ENCODE data around the gene CLK4. TPM values are rescaled to one million over a fixed set of nuclear protein-coding genes. Genes with fewer than 3 reads are reported as not detected.

The CLK4 gene
- total RNA-seq, 1 experiment from 2014 or later = 27.7 TPM

- no peaks in the 10 kb centered on the region for H3K36me3 ChIP-seq (ENCODE audit: insufficient read depth, low read length)
- H3K9me3 ChIP-seq (ENCODE audit: low read length) = no peaks in the 10 kb centered on the region
- no peak overlapping the region for H2AFZ ChIP-seq (ENCODE audit: low read length)
- no peaks in the 10 kb centered on the region for H4K20me1 ChIP-seq (ENCODE audit: insufficient read depth, low read depth, low read length)
- DNase-seq = no peak
- no peak overlapping the region for H3K27ac ChIP-seq (ENCODE audit: low read length)
- no peaks in the 10 kb centered on the region for H3K27me3 ChIP-seq (ENCODE audit: low read length)
- H3K4me1 ChIP-seq (ENCODE audit: low read length) = no peaks in the 10 kb centered on the region
- no peaks in the 10 kb centered on the region for H3K9me2 ChIP-seq (replicated peaks; ENCODE audit: insufficient read depth, low read length)
- no peak overlapping the region for H3K4me2 ChIP-seq (ENCODE audit: low read depth, low read length, poor library complexity, severe bottlenecking)
- no peaks in the 10 kb centered on the region for H3K79me2 ChIP-seq (ENCODE audit: low read length)
- H3K4me3 ChIP-seq (ENCODE audit: low read length) = no peak overlapping the region
- H3K9ac ChIP-seq (ENCODE audit: low read length) = no peak overlapping the region
Measured at GRCh38 chr5:178667688-178668087, 40.8 kb upstream of the CLK4 start.

GRCh38 chr5:178667101-178667500, 40.3 kb upstream of the CLK4 start:
- Histone ChIP-seq H3K4me1 (ENCODE audit: low read length) (no peaks in the 10 kb centered on the region), H3K79me2 (ENCODE audit: low read length) (no peaks in the 10 kb centered on the region), H3K27ac (ENCODE audit: low read length) (no peak overlapping the region), H3K4me3 (ENCODE audit: low read length) (no peak overlapping the region), H3K9me2 (replicated peaks; ENCODE audit: insufficient read depth, low read length) (no peaks in the 10 kb centered on the region), H3K9ac (ENCODE audit: low read length) (no peak overlapping the region), H2AFZ (ENCODE audit: low read length) (no peak overlapping the region), H3K36me3 (ENCODE audit: insufficient read depth, low read length) (no peaks in the 10 kb centered on the region), H3K4me2 (ENCODE audit: low read depth, low read length, poor library complexity, severe bottlenecking) (no peak overlapping the region), H3K27me3 (ENCODE audit: low read length) (no peaks in the 10 kb centered on the region), H3K9me3 (ENCODE audit: low read length) (no peaks in the 10 kb centered on the region), H4K20me1 (ENCODE audit: insufficient read depth, low read depth, low read length) (no peaks in the 10 kb centered on the region)
- no peak for DNase-seq

DNA sequence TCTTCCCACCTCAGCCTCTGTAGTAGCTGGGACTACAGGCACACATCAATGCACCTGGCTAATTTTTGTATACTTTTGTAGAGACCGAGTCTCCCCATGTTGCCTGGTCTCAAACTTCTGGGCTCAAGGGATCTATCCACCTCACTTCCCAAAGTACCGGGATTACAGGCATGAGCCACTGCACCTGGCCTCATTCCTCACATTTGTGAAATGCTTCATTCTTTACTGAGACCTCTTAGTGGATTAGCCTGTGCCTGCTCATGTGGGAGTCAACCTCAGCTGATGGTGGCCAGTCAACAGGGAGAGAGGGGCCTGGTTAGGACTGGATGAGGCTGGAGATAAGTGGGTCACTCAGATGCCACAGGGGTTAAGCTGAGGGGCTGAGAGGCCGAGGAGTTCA, 37.3 kb upstream of the CLK4 start:
- DNase-seq = no peak
- Histone ChIP-seq H3K36me3 (ENCODE audit: insufficient read depth, low read length) (no peaks in the 10 kb centered on the region), H3K4me2 (ENCODE audit: low read depth, low read length, poor library complexity, severe bottlenecking) (no peak overlapping the region), H3K4me3 (ENCODE audit: low read length) (no peak overlapping the region), H3K9me3 (ENCODE audit: low read length) (no peaks in the 10 kb centered on the region), H3K9me2 (replicated peaks; ENCODE audit: insufficient read depth, low read length) (no peaks in the 10 kb centered on the region), H3K27ac (ENCODE audit: low read length) (no peak overlapping the region), H3K27me3 (ENCODE audit: low read length) (no peaks in the 10 kb centered on the region), H3K79me2 (ENCODE audit: low read length) (no peaks in the 10 kb centered on the region), H3K9ac (ENCODE audit: low read length) (no peak overlapping the region), H3K4me1 (ENCODE audit: low read length) (no peaks in the 10 kb centered on the region), H2AFZ (ENCODE audit: low read length) (no peak overlapping the region), H4K20me1 (ENCODE audit: insufficient read depth, low read depth, low read length) (no peaks in the 10 kb centered on the region)

DNA sequence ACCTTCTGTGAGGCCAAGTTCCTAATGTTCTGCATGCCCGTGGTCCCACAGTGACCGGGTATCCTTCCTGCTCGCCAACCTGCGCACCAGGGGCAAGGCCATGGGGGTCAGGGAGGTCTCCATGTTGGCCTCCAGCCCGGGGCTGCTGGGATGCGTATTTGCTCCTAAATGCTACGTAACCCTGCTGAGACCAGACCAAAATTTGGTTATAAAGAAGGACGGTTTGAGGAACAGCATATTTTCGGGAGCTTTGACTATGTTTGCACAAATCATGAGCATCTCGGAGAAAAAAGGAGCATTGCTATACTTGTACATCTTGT, 35.7 kb upstream of the CLK4 start:
- H3K4me3 ChIP-seq (ENCODE audit: low read length) = no peak overlapping the region
- no peak overlapping the region for H2AFZ ChIP-seq (ENCODE audit: low read length)
- no peaks in the 10 kb centered on the region for H3K79me2 ChIP-seq (ENCODE audit: low read length)

DNA sequence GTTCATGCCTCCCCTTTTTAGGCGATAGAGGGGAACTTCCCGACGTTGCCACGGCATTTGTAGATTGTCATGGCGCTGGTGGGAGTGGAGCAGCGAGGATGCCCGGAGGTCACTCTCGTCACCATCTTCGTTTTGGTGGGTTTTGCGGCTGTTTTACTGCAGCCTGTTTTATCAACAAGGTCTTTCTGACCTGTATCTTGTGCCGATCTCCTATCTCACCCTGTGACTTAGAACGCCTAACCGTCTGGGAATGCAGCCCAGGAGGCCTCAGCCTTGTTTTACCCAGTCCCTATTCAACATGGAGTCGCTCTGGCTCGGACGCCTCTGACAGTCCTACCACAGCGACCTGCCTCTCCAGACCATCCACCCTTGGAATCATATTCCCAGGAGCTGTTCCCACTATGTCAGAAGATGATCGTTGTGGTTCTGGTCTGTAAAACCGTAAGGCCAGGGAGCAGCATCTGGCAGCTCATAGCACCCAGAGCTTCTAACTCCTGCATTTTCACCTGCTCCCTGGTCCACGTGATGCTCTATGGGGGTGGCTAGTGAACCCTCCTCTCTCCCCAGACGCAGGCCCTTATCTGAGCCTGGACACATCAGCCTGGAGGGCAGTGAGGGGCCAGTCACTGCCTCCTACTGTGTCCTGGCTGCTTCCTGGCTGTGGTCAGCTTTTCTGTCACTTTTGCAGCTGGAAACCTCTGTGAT, 35.1 kb upstream of the CLK4 start:
- Histone ChIP-seq H3K27ac (ENCODE audit: low read length) (no peak overlapping the region), H3K27me3 (ENCODE audit: low read length) (no peaks in the 10 kb centered on the region), H3K4me3 (ENCODE audit: low read length) (no peak overlapping the region), H2AFZ (ENCODE audit: low read length) (no peak overlapping the region), H3K9ac (ENCODE audit: low read length) (no peak overlapping the region), H3K79me2 (ENCODE audit: low read length) (no peaks in the 10 kb centered on the region), H3K4me2 (ENCODE audit: low read depth, low read length, poor library complexity, severe bottlenecking) (no peak overlapping the region), H3K4me1 (ENCODE audit: low read length) (no peaks in the 10 kb centered on the region), H3K9me2 (replicated peaks; ENCODE audit: insufficient read depth, low read length) (no peaks in the 10 kb centered on the region), H4K20me1 (ENCODE audit: insufficient read depth, low read depth, low read length) (no peaks in the 10 kb centered on the region), H3K36me3 (ENCODE audit: insufficient read depth, low read length) (no peaks in the 10 kb centered on the region), H3K9me3 (ENCODE audit: low read length) (no peaks in the 10 kb centered on the region)
- DNase-seq = no peak

More for the DNA sequence above, 35.7 kb upstream of the CLK4 start:
- Histone ChIP-seq H3K4me1 (ENCODE audit: low read length) (no peaks in the 10 kb centered on the region), H3K36me3 (ENCODE audit: insufficient read depth, low read length) (no peaks in the 10 kb centered on the region), H3K9ac (ENCODE audit: low read length) (no peak overlapping the region), H3K27ac (ENCODE audit: low read length) (no peak overlapping the region), H3K9me2 (replicated peaks; ENCODE audit: insufficient read depth, low read length) (no peaks in the 10 kb centered on the region), H3K27me3 (ENCODE audit: low read length) (no peaks in the 10 kb centered on the region), H3K9me3 (ENCODE audit: low read length) (no peaks in the 10 kb centered on the region), H4K20me1 (ENCODE audit: insufficient read depth, low read depth, low read length) (no peaks in the 10 kb centered on the region), H3K4me2 (ENCODE audit: low read depth, low read length, poor library complexity, severe bottlenecking) (no peak overlapping the region)
- DNase-seq = no peak

- no peak for DNase-seq
- Histone ChIP-seq H3K9me2 (replicated peaks; ENCODE audit: insufficient read depth, low read length) (no peaks in the 10 kb centered on the region), H3K4me1 (ENCODE audit: low read length) (no peaks in the 10 kb centered on the region), H3K4me2 (ENCODE audit: low read depth, low read length, poor library complexity, severe bottlenecking) (no peak overlapping the region), H3K36me3 (ENCODE audit: insufficient read depth, low read length) (no peaks in the 10 kb centered on the region), H4K20me1 (ENCODE audit: insufficient read depth, low read depth, low read length) (no peaks in the 10 kb centered on the region), H2AFZ (ENCODE audit: low read length) (no peak overlapping the region), H3K79me2 (ENCODE audit: low read length) (no peaks in the 10 kb centered on the region), H3K27me3 (ENCODE audit: low read length) (no peaks in the 10 kb centered on the region), H3K27ac (ENCODE audit: low read length) (no peak overlapping the region), H3K4me3 (ENCODE audit: low read length) (no peak overlapping the region), H3K9me3 (ENCODE audit: low read length) (no peaks in the 10 kb centered on the region), H3K9ac (ENCODE audit: low read length) (no peak overlapping the region)
Measured at GRCh38 chr5:178651046-178651810, 24.4 kb upstream of the CLK4 start.

DNA sequence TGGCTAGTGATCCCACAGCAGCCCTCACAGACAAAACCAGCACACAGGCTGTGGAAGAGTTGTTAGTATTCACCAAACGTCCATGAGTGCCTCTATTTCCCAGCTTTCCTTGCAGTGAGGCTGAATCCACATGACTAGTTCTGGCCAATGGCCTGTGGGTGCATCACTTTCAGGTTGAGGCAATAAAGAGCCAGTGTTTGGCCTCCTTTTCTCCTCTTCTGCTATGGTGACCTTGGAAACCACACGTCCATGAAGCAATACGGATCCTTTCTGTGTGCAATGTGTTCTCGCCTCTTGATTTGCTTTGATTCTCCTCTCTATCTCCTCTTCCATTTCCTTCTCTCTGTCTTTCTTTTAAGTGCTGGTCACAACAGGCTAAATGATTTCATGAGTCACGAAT, 23.4 kb upstream of the CLK4 start:
- H3K9ac ChIP-seq (ENCODE audit: low read length) = no peak overlapping the region
- no peak overlapping the region for H2AFZ ChIP-seq (ENCODE audit: low read length)
- no peaks in the 10 kb centered on the region for H3K4me1 ChIP-seq (ENCODE audit: low read length)
- no peaks in the 10 kb centered on the region for H3K36me3 ChIP-seq (ENCODE audit: insufficient read depth, low read length)
- no peak for DNase-seq
- H3K9me3 ChIP-seq (ENCODE audit: low read length) = no peaks in the 10 kb centered on the region
- H3K4me2 ChIP-seq (ENCODE audit: low read depth, low read length, poor library complexity, severe bottlenecking) = no peak overlapping the region
- no peaks in the 10 kb centered on the region for H4K20me1 ChIP-seq (ENCODE audit: insufficient read depth, low read depth, low read length)
- no peaks in the 10 kb centered on the region for H3K27me3 ChIP-seq (ENCODE audit: low read length)
- H3K27ac ChIP-seq (ENCODE audit: low read length) = no peak overlapping the region
- H3K79me2 ChIP-seq (ENCODE audit: low read length) = no peaks in the 10 kb centered on the region
- no peak overlapping the region for H3K4me3 ChIP-seq (ENCODE audit: low read length)
- no peaks in the 10 kb centered on the region for H3K9me2 ChIP-seq (replicated peaks; ENCODE audit: insufficient read depth, low read length)

DNA sequence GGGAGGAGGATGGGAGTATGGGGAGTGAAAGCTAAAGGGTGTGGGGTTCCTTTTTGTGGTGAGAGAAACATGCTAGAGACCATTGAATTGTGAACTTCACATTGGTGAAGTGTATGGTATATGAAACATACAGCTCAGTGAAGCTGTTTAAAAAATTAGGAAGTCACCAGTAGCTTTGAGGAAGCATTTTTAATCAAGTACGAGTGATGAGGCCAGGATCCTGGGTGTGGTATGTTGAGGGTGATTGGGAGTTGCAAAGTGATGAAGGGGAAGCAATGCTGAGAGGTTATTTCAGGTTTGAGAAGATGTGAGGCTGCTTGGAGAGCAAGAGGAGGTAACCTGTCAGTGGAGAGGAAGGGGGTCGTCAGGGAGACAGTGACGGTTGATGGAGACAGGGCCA, 22.7 kb upstream of the CLK4 start:
- Histone ChIP-seq H4K20me1 (ENCODE audit: insufficient read depth, low read depth, low read length) (no peaks in the 10 kb centered on the region), H3K4me2 (ENCODE audit: low read depth, low read length, poor library complexity, severe bottlenecking) (no peak overlapping the region), H3K79me2 (ENCODE audit: low read length) (no peaks in the 10 kb centered on the region), H2AFZ (ENCODE audit: low read length) (no peak overlapping the region), H3K4me3 (ENCODE audit: low read length) (no peak overlapping the region), H3K9ac (ENCODE audit: low read length) (no peak overlapping the region), H3K36me3 (ENCODE audit: insufficient read depth, low read length) (no peaks in the 10 kb centered on the region), H3K9me2 (replicated peaks; ENCODE audit: insufficient read depth, low read length) (no peaks in the 10 kb centered on the region), H3K27me3 (ENCODE audit: low read length) (no peaks in the 10 kb centered on the region), H3K27ac (ENCODE audit: low read length) (no peak overlapping the region), H3K9me3 (ENCODE audit: low read length) (no peaks in the 10 kb centered on the region), H3K4me1 (ENCODE audit: low read length) (no peaks in the 10 kb centered on the region)
- DNase-seq = no peak

All from Karpas-422 (cell line).